Dendritic cell treated with granulocyte-macrophage colony-stimulating factor and Interleukin-4, amounts not matched to agents 40 ng/mL and 50 ng/mL, for 4 days (primary cell): ENCODE measurements around the gene VCAN.

Source experiments
- H3K27ac Mint-ChIP-seq: one replicate; pipeline ENCODE4 v1.8.0; 2022; ENCODE audit warnings: mild to moderate bottlenecking, mixed read lengths
- H3K27me3 Mint-ChIP-seq: one replicate; pipeline ENCODE4 v1.8.0; 2022; ENCODE audit warnings: mild to moderate bottlenecking, mixed read lengths
- H3K36me3 Mint-ChIP-seq: one replicate; pipeline ENCODE4 v1.8.0; 2022; ENCODE audit warnings: low read depth, mixed read lengths
- H3K4me1 Mint-ChIP-seq: one replicate; pipeline ENCODE4 v1.8.0; 2022; ENCODE audit warnings: low read depth, mixed read lengths
- H3K4me3 Mint-ChIP-seq: one replicate; pipeline ENCODE4 v1.8.0; 2022; ENCODE audit warnings: mild to moderate bottlenecking, moderate library complexity, mixed read lengths
- H3K9me3 Mint-ChIP-seq: one replicate; pipeline ENCODE4 v1.8.0; 2022; ENCODE audit warnings: mixed read lengths
- intact Hi-C: fragments of 100-400 bp; cut with micrococcal nuclease; formaldehyde crosslinking; loops from one replicate; pipeline ENCODE4 v1.15.0; 2022

VCAN gene

GRCh38 chr5:83559118-83559785 lies 87.7 kb downstream of the VCAN start:
- Mint-ChIP-seq H3K4me1 (no peaks in the 10 kb centered on the region), H3K27ac (peak overlapping the region; percentile 10), H3K9me3 (no peaks in the 10 kb centered on the region), H3K27me3 (no peaks in the 10 kb centered on the region), H3K4me3 (no peak overlapping the region), H3K36me3 (peaks cover 39% of the 10 kb centered on the region)
- intact Hi-C loops: no loop called here

GRCh38 chr5:83562071-83562606 lies 90.6 kb downstream of the VCAN start:
- H3K4me3 Mint-ChIP-seq: no peak overlapping the region
- no peaks in the 10 kb centered on the region for H3K27me3 Mint-ChIP-seq
- H3K9me3 Mint-ChIP-seq: no peaks in the 10 kb centered on the region
- H3K4me1 Mint-ChIP-seq: no peaks in the 10 kb centered on the region
- H3K36me3 Mint-ChIP-seq: peaks cover 43% of the 10 kb centered on the region
- no peak overlapping the region for H3K27ac Mint-ChIP-seq
- intact Hi-C loops: loop anchor here (5.0 to 10.0 kb wide), 3 partner anchors 90 to 477 kb away; partner anchors contain the start of gene VCAN

GRCh38 chr5:83562791-83563557 lies 91.4 kb downstream of the VCAN start:
- no peak overlapping the region for H3K4me3 Mint-ChIP-seq
- H3K27me3 Mint-ChIP-seq: no peaks in the 10 kb centered on the region
- peaks cover 41% of the 10 kb centered on the region for H3K36me3 Mint-ChIP-seq
- no peaks in the 10 kb centered on the region for H3K9me3 Mint-ChIP-seq
- no peaks in the 10 kb centered on the region for H3K4me1 Mint-ChIP-seq
- intact Hi-C loops: loop anchor here (5.0 to 10.0 kb wide), 3 partner anchors 91 to 478 kb away; partner anchors contain the start of gene VCAN
- H3K27ac Mint-ChIP-seq: no peak overlapping the region

GRCh38 chr5:83563631-83564030 lies 92.1 kb downstream of the VCAN start:
- Mint-ChIP-seq H3K27me3 (no peaks in the 10 kb centered on the region), H3K4me3 (no peak overlapping the region), H3K36me3 (peaks cover 38% of the 10 kb centered on the region), H3K27ac (no peak overlapping the region), H3K9me3 (no peaks in the 10 kb centered on the region), H3K4me1 (no peaks in the 10 kb centered on the region)
- intact Hi-C loops: loop anchor here (1.0 to 10.0 kb wide), 5 partner anchors 91 to 1211 kb away; partner anchors contain the start of gene VCAN

GRCh38 chr5:83564069-83564749 lies 92.7 kb downstream of the VCAN start:
- peaks cover under 1% of the 10 kb centered on the region for H3K4me1 Mint-ChIP-seq
- no peaks in the 10 kb centered on the region for H3K9me3 Mint-ChIP-seq
- no peak overlapping the region for H3K27ac Mint-ChIP-seq
- intact Hi-C loops: loop anchor here (1.0 to 10.0 kb wide), 5 partner anchors 92 to 1211 kb away; partner anchors contain the start of gene VCAN
- peaks cover 37% of the 10 kb centered on the region for H3K36me3 Mint-ChIP-seq
- no peaks in the 10 kb centered on the region for H3K27me3 Mint-ChIP-seq
- H3K4me3 Mint-ChIP-seq: no peak overlapping the region

- intact Hi-C loops: loop anchor here (10.0 kb wide), 1 partner anchor 483 kb away; no protein-coding TSS in a partner anchor
- no peaks in the 10 kb centered on the region for H3K27me3 Mint-ChIP-seq
- H3K4me1 Mint-ChIP-seq: peaks cover 9% of the 10 kb centered on the region
- no peak overlapping the region for H3K4me3 Mint-ChIP-seq
- peaks cover 18% of the 10 kb centered on the region for H3K36me3 Mint-ChIP-seq
- H3K9me3 Mint-ChIP-seq: no peaks in the 10 kb centered on the region
- H3K27ac Mint-ChIP-seq: no peak overlapping the region
These were observed 96.2 kb downstream of the VCAN start for GRCh38 chr5:83567741-83568140.

- intact Hi-C loops: loop anchor here (10.0 kb wide), 1 partner anchor 483 kb away; no protein-coding TSS in a partner anchor
- Mint-ChIP-seq H3K9me3 (no peaks in the 10 kb centered on the region), H3K27me3 (no peaks in the 10 kb centered on the region), H3K4me1 (peaks cover 9% of the 10 kb centered on the region), H3K27ac (no peak overlapping the region), H3K36me3 (peaks cover 18% of the 10 kb centered on the region), H3K4me3 (no peak overlapping the region)
These were observed 96.6 kb downstream of the VCAN start for GRCh38 chr5:83568186-83568585.

- Mint-ChIP-seq H3K36me3 (peaks cover 27% of the 10 kb centered on the region), H3K4me1 (peaks cover 9% of the 10 kb centered on the region), H3K4me3 (no peak overlapping the region), H3K27ac (no peak overlapping the region), H3K27me3 (no peaks in the 10 kb centered on the region), H3K9me3 (no peaks in the 10 kb centered on the region)
- intact Hi-C loops: no loop called here
These were observed 99.4 kb downstream of the VCAN start for GRCh38 chr5:83570916-83571315.

- Mint-ChIP-seq H3K4me1 (peaks cover 15% of the 10 kb centered on the region), H3K27ac (no peak overlapping the region), H3K9me3 (no peaks in the 10 kb centered on the region), H3K36me3 (peaks cover 25% of the 10 kb centered on the region), H3K4me3 (no peak overlapping the region), H3K27me3 (no peaks in the 10 kb centered on the region)
- intact Hi-C loops: no loop called here
These were observed 100.7 kb downstream of the VCAN start for GRCh38 chr5:83572271-83572670.

GRCh38 chr5:83576341-83576740 lies 104.8 kb downstream of the VCAN start:
- H3K4me1 Mint-ChIP-seq: peaks cover 9% of the 10 kb centered on the region
- H3K36me3 Mint-ChIP-seq: peaks cover 40% of the 10 kb centered on the region
- H3K9me3 Mint-ChIP-seq: no peaks in the 10 kb centered on the region
- intact Hi-C loops: no loop called here
- H3K27me3 Mint-ChIP-seq: no peaks in the 10 kb centered on the region
- H3K27ac Mint-ChIP-seq: no peak overlapping the region
- H3K4me3 Mint-ChIP-seq: no peak overlapping the region

GRCh38 chr5:83577036-83577636 lies 105.6 kb downstream of the VCAN start:
- Mint-ChIP-seq H3K27ac (peak overlapping the region; percentile 37), H3K27me3 (no peaks in the 10 kb centered on the region), H3K4me1 (peaks cover 9% of the 10 kb centered on the region), H3K4me3 (no peak overlapping the region), H3K9me3 (no peaks in the 10 kb centered on the region), H3K36me3 (peaks cover 46% of the 10 kb centered on the region)
- intact Hi-C loops: no loop called here

- no peaks in the 10 kb centered on the region for H3K4me1 Mint-ChIP-seq
- H3K9me3 Mint-ChIP-seq: no peaks in the 10 kb centered on the region
- intact Hi-C loops: no loop called here
- H3K27me3 Mint-ChIP-seq: no peaks in the 10 kb centered on the region
- no peak overlapping the region for H3K4me3 Mint-ChIP-seq
- no peak overlapping the region for H3K27ac Mint-ChIP-seq
- H3K36me3 Mint-ChIP-seq: peaks cover 21% of the 10 kb centered on the region
These were observed 112.3 kb downstream of the VCAN start for GRCh38 chr5:83583859-83584258.
